CD1c-positive myeloid dendritic cell (primary cell): ENCODE results near the gene CLDN19.
"Not testable (repeated sequence)": the region's sequence is repeated elsewhere in the genome, so short reads cannot be mapped to it uniquely, and the experiment has no call there.

ENCODE experiments used
- DNase-seq: peaks from one replicate; pipeline ENCODE4 v3.0.0-alpha.2; 2016; ENCODE audit errors: extremely low spot score

CLDN19 gene

DNA sequence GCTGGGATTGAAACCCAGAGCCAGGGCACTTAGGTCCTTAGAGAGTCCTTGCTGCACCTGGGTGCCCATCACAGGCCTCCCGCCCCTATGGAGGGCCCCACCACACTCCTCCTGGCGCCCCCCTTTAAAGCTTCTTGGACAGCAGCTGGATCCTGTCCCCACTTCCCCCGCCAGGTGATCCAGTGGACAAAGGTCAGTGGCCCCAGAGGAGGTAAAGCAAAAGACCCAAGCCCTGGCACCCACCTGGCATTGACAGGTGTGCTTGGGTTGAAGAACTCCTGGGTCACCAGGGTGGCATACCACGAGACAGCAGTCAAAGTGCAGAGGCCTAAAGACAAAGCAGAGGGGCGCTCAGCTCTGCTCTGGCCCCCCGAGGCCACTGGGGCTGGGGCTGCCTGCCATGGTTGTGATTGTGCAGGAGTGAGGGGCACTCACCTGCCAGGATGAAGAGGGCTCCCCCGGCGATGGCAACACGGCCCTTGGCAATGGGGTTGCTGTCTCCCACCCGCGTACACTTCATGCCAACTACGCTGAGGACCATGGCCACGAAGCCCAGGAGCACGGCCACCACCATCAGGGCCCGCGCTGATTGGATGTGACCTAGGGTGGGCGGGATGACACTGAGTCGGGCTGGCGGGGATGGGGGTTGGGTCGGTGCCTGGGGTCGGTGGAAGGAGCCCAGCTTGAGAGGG, 1.9 kb downstream of the CLDN19 start:
- DNase-seq = no peak

DNA sequence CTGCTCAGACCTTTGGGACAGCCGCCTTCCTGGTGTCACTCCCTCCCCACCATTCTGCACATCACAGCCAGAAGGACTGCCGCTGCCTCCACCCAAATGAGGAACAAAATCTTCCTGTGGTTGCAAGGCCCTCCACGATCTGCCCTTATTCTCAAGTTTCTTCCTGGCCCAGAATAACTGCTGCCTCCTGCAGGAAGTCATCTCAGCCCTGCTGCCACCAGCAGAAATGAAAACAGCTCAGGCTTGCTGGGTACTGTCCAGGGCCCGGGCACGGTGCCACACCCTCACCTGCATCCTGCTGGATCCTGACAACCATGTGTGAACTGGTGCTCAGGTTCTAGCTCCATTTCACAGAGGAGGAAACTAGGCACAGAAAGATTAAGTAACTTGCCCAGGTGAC, 2.8 kb downstream of the CLDN19 start:
- peak; percentile 57 for DNase-seq

DNA sequence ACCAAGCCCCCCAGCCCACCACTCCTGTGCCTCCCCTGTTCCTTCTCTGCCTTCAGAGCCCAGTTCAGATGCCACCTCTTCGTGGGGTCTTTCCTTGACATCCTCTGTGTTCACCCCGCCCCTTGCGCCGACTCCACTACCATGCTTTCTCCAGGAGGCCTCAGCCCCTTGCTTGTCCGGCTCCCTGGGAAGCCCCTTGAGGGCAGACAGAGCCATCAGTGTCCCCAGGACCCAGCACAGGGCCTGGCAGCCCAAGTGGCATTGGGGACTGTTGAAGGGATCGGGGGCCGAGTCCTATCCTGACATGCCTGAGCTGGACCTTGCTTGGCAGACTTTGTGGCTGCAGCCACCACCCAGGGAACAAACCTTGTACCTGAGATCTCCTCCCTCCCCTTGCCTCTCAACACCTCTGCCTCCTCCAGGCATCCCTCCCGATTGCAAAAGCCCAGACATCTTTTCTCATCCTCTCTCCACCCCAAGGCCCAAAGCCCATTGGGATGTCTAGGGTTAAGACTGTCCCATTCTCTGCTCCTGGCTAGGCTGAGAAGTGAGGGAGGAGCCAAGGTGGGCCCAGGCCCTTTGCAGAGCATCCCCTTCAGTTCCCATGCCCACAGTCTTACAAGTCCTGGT, 3.4 kb downstream of the CLDN19 start:
- no peak for DNase-seq

DNA sequence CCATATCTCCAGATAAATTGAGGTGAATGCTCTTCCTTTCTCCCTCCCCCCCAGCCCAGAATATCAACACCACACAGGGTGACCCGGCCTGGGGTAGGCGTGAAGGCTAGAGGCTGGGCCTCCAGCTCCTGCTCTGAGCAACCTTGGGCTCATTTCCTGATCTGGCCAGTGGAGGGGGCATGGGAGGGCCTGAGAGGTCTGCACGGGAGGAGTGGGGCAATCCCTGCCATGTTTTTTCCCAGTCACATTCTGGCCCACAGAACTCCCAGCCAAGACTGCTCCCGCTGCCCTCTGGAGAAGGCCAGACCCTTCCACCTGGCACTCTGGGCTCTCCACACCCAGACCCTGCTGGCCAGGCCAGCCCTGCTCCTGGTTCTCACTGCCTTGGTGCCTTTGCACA, 3.9 kb downstream of the CLDN19 start:
- DNase-seq = peak; percentile 41

DNA sequence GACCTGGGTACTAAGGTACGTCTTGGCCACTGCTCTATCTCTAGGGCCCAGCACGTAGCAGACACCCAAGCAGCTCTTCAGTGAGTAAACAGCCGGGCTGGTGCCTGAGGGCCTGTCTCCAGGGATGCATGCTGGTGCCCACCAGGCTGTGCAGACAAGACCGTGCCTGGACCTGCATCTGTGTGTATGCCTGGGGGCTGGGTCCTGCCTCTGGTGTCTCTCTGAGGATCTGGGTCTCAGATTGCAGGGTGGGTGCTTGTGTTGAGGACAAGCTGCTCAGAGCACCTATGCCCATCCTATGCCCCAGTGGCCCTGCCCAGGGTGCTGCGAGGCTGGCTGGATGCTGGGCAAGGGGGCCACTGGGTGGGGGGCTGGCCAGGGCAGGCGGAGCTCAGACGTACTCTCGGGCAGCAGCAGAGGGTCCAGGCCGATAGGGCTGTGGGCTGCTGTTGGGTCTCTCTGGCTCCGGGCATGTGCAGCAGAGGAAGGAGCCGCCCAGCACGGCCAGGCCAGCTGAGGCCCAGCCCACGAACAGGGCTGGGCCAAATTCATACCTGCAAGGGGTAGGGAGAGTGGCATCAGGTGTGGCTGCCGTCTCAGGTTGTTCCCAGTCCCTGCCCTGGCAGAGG, 4.4 kb downstream of the CLDN19 start:
- no peak for DNase-seq

DNA sequence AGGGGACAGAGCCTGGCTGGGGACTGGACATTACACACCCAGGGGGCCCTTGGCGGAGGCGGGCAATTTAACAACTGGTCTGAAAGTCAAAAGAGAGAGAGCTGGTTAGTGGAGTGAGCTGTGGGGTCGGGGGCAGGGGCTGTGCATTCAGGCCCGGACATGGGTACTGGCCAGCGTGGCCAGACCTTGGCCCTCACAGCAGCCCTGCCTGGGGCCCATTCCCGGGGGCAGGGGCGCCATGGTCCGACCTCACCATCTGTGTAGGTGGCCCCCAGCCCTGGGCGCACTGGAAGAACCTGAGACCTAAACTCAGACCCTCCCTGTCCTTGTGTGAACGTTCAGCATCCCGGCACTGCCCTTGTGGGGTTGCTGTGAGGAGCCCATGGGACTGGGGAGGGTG, 5.0 kb downstream of the CLDN19 start:
- no peak for DNase-seq

DNA sequence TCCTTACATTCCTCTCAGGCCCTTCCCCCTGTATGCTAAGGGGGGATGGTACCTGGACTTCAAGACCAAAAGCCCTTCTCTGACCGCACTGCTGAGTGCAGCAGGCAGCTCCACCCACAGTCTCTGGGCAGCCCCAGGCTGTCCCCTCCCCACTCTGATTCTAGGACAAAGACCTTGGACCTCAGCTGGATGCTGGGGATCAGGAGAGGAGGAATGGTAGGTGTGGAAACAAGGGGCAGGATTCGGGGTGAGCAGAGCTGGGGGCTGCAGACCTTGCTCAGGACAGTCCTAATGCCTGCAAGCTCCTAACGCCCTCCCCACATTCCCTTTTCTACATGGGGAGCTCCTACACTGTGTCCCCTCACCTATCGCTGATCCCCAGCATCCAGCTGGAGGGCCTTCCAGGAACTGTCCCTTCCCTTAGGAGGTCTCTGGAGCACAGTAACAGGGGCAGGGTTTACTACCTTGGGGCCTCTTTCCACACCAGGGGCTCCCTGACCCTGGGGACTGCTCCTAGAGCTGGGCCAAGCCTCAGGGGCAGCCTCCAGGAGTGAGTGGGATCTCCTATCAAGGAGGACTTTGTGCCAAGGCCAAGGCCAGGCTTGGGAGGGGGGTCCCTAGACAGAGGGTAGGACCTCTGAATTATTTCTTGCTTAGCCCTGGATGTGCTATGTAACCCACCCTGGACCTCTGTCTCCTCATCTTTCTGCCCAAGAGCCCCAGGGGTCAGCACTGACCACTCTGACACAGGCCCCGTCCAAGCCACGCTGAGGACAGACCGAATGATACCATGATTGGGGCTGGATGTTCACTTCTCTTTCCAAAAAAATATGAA, 5.6 kb downstream of the CLDN19 start:
- DNase-seq = no peak

DNA sequence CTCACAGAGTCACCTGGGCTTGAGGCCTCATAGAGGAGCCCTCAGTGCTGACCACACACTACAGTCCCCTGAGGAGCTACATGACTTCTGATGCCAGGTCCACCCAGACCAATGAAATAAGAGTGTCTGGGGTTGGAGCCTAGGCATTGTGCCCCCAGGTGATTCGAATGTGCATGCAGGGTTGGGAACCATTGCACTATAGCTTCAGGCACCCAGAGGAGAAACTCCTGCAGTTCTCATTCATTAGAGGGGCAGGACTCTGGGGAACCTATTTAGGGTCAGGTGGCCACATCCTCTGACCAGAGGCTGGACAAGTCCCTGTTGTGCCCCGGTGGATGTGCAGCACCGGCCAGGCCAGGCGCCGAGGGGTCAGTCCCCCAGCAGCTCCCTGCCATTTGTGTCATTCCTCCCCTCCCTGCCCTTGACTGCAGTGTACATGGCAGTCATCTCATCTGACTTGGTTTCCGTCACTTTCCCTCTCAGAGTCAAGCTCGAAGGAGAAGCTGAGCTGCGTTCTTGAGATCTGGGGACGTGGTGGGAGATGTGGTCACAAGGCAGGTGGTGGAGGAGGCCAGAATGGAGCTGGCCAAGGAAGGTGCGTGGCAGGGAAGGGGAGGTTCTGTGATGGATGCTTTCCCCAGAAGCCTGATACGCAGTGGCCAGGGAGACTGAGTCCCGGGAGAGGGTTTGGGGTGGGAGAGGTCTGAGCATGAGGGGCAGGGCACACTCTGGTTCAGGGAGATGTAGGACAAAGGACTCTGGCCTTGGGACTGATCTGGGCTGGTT, 6.4 kb downstream of the CLDN19 start:
- DNase-seq = no peak

DNA sequence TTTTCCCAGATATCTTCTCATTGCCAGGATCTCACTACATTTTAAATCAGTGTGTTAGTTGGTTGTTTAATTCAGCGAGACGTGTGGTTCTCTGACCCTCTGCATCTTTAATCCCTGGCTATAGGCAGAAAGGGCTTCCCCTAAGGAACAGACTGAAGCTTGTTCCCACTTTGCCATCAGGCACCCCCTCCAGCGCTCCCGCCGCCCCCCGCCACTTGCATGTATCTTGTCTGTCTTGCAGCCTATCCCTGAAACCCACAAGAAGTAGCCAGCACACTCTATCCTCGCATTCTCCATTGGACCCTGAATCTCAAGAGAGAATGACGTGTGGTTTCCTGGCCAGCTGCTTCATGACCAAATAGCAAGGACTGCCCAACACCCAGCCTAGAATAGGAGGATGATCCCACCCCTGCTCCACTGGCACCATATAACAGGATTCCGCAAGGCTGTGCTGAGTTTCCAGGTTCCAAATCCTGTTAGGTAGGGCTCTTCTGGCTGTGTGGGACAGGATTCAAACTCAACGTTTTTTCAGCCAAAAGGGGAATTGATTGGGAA, 7.8 kb downstream of the CLDN19 start:
- DNase-seq = peak; percentile 10

DNA sequence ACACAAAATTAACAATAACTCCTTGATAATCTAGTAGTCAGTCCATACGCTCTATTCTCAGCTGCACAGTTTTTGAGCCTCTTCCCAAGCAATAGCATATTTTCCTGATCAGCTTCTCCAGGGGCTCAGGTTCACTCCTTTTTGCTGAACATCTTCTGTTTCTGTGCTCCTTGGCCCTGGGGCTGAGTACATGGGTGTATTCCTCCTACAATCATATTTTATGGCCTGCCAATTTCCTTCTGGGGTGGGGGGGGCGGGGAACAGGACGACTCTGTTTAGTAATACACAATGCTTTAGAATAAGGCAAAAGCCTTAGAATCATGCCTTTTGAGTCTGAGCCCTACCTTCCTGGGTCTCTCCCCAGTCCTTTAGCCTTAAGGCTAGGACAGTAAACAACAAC, 8.5 kb downstream of the CLDN19 start:
- DNase-seq = no peak

DNA sequence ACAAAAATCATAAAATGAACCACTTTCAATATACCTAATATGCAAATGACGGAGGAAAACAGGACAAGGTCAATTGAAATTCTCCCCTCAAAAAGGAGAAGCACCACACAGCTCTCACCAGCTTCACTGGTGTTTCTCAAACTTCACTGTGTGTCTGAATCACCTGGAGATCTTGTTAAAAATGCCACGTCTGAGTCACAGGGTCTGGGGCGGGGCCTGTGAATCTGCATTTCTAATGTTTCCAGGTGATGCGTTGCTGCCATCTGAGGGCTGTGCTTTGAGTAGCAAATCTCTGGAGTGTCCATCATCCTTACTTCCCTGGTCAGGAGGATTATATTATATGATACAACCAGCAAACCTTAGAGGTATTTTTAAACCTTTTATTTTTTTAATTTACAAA, 9.0 kb downstream of the CLDN19 start:
- no peak for DNase-seq

DNA sequence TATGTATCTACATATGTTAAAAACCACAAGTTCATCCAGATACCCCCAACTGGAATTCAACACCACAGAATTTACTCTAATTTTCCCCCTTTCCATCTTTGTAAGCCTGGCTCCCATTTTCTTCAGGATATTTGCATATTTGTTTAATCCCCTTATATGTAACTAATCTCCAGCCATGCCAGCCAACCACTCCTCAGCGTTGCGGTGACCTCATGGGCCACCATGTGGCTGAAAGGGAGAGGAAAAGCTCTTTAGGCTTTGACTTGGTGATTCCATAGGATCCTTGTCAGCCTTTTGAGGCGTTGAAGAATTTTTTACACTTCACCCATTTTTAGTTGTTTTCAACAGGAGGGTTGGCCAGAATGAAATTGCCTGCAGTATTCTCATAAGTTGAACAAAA, 10.0 kb downstream of the CLDN19 start:
- DNase-seq = no peak

DNA sequence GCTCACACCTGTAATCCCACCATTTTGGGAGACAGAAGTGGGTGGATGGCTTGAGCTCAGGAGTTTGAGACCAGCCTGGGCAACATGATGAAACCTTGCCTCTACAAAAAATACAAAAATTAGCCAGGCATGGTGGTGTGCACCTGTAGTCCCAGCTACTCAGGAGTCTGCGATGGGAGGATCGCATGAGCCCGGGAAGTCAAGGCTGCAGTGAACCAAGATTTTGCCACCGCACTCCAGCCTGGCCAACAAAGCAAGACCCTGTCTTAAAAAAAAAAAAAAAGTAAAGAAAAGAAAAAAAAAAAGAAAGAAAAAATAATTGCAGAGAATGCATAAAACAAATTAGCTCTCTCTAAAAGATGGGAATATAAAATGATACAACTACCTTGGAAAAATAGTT, 14.2 kb downstream of the CLDN19 start:
- not testable (repeated sequence) for DNase-seq

DNA sequence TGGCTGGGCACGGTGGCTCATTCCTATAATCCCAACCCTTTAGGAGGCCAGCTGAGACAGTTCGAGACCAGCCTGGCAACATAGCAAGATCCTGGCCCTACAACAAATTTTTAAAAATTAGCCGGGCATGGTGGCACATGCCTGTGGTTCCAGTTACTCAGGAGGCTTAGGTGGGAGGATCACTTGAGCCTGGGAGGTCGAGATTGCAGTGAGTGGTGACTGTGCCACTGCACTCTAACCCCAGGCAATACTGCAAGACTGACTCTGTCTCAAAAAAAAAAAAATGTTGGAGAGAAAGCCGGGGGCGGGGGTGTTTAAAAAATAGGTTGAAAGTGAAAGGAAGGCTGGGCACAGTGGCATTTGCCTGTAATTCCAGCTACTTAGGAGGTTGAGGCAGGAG, 16.5 kb downstream of the CLDN19 start:
- DNase-seq = no peak

DNA sequence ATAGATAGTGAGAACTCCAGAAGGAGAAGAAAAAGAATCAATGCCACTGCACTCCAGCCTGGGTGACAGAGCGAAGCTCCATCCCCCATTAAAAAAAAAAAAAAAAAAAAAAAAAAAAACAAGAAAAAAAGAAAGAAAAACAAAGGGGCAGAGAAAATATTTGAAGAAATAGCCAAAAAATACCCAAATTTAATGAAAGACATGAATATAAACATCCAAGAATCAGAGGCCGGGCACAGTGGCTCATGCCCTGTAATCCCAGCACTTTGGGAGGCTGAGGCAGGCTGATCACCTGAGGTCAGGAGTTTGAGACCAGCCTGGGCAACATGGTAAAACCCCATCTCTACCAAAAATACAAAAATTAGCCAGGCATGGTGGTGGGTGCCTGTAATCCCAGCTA, 17.6 kb downstream of the CLDN19 start:
- DNase-seq = not testable (repeated sequence)

DNA sequence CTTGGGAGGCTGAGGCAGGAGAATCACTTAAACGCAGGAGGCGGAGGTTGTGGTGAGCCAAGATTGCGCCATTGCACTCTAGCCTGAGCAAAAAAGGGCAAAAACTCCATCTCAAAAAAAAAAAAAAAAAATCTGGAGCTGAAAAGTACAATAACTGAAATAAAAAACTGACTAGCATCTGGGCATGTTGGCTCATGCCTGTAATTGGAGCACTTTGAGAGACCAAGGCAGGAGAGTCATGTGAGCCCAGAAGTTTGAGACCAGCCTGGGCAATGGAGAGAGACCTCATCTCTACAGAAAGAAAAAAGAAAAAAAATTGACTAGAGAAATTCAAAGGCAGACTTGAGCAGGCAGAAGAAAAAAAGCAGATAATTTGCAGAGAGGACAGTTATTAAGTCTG, 18.1 kb downstream of the CLDN19 start:
- no peak for DNase-seq

DNA sequence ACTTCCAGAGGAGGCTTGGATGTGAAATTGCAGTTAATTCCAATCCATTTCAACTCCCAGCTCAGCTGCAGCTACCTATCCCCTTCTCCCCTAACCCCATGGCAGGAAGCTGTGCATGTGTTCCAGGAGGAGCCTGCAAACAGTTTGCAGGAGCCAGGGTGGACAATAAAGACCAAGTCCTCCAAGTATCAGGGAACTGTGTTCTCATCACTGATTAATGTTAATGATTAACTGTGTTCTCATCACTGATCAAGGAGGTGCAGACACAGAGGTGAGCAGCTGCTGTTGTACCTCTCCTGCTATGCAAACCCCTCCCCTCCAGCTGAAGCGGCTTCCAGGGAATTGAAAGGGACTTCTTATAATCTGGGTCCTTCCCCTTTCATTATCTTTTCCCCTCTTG, 19.2 kb downstream of the CLDN19 start:
- DNase-seq = no peak

DNA sequence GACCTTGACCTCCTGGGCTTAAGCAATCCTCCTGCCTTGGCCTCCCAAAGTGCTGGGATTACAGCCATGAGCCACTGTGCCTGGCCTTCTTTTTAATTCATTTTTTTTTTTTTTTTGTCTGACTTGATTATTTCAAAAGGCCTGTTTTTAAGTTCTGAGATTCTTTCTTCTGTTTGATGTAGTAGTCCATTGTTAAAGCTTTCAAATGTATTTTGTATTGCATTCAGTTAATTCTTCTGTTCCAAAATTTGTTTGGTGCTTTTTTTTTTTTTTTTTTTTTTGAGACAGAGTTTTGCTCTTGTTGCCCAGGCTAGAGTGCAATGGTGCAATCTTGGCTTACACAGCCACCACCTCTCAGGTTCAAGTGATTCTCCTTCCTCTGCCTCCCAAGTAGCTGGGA, 25.6 kb downstream of the CLDN19 start:
- not testable (repeated sequence) for DNase-seq

DNA sequence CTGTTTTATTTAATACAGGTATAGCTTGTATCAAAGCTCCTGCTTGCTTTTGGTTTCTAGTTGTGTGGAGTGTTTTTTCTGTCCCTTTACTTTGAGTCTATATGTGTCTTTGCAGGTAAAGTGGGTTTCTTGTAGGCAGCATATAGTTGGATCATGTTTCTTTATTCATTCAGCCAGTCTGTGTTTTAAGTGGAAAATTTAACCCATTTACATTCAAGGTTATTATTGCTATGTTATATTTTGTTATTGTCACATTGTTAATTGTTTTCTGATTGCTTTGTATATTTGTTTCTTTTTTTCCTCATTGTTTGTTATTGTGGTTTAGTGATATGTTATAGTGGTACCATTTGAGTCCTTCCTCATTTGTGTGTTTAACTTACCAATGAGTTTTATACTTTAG, 26.7 kb downstream of the CLDN19 start:
- DNase-seq = no peak

DNA sequence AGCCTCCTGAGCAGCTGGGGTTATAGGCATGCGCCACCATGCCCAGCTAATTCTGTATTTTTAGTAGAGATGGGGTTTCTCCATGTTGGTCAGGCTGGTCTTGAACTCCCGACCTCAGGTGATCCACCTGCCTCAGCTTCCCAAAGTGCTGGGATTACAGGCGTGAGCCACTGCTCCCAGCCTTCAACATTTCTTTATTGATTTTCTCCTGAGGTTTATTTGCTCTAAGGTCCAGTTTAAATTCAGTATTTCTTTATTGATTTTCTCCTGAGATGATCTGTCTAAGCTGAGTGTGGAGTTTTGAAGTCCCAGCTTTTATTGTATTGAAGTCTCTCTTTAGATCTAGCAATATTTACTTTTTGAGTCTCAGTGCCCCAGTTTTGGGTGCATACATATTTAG, 27.2 kb downstream of the CLDN19 start:
- DNase-seq = not testable (repeated sequence)

DNA sequence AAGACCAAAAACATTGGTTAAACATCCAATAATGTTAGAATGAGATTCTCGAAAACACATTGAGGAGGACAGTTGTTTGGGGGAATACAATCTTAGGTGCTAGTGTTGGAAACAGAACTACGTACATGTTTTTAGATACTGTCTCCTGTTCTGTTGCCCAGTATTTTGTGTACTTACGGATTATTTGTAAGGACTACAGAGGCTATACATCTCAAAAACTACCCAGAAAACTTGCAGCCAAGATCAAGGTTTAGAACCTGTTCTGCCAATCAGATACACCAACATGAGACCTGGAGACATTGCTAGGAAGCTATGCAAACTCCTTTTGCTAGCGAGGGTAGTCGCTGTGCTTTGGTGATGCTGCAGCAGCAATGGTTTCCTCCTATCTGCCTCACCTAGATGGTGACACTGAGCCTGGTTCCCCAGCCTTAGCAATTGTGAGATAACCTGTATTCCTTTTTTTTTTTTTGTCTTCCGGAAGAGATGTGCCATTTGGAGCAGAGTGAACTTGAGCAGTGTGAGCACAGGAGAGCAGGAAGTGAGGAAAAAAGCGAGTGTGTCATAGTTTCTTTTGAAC, 36.1 kb downstream of the CLDN19 start:
- no peak for DNase-seq
